ENCODE results near the gene DOC2B.
"Not testable (repeated sequence)": the region's sequence is repeated elsewhere in the genome, so short reads cannot be mapped to it uniquely, and the experiment has no call there.

The DOC2B gene

GRCh38 chr17:223723-224471 is 42.4 kb upstream of the DOC2B start:
- no peak overlapping the region for H3K27ac ChIP-seq (ENCODE audit: poor library complexity, severe bottlenecking)
- DNase-seq (ENCODE audit: low spot score) = peak; percentile 29
- H3K36me3 ChIP-seq (ENCODE audit: low read depth) = no peaks in the 10 kb centered on the region
- no peak for TF ChIP-seq CTCF (IDR thresholded peaks at IDR 0.05; ENCODE audit: poor library complexity, severe bottlenecking)
- no peaks in the 10 kb centered on the region for H3K9me3 ChIP-seq (ENCODE audit: severe bottlenecking)
- no peaks in the 10 kb centered on the region for H3K4me1 ChIP-seq (ENCODE audit: insufficient read depth, poor library complexity, severe bottlenecking)
- ATAC-seq (ENCODE audit: low read depth) = no peak
- no peak overlapping the region for H3K4me3 ChIP-seq (ENCODE audit: severe bottlenecking)
- H3K27me3 ChIP-seq (ENCODE audit: insufficient read depth, poor library complexity, severe bottlenecking) = no peaks in the 10 kb centered on the region

GRCh38 chr17:222172-222571 is 40.7 kb upstream of the DOC2B start:
- DNase-seq (ENCODE audit: low spot score) = peak; percentile 21

GRCh38 chr17:219696-220095 is 38.2 kb upstream of the DOC2B start:
- no peak for ATAC-seq (ENCODE audit: low read depth)
- H3K4me1 ChIP-seq (ENCODE audit: insufficient read depth, poor library complexity, severe bottlenecking) = no peaks in the 10 kb centered on the region
- peak; percentile 23 for DNase-seq (ENCODE audit: low spot score)
- H3K36me3 ChIP-seq (ENCODE audit: low read depth) = no peaks in the 10 kb centered on the region
- no peak overlapping the region for H3K4me3 ChIP-seq (ENCODE audit: severe bottlenecking)
- H3K9me3 ChIP-seq (ENCODE audit: severe bottlenecking) = no peaks in the 10 kb centered on the region
- no peaks in the 10 kb centered on the region for H3K27me3 ChIP-seq (ENCODE audit: insufficient read depth, poor library complexity, severe bottlenecking)
- no peak for TF ChIP-seq CTCF (IDR thresholded peaks at IDR 0.05; ENCODE audit: poor library complexity, severe bottlenecking)
- no peak overlapping the region for H3K27ac ChIP-seq (ENCODE audit: poor library complexity, severe bottlenecking)

More at GRCh38 chr17:222172-222571, 40.7 kb upstream of the DOC2B start:
- Histone ChIP-seq H3K4me1 (ENCODE audit: insufficient read depth, poor library complexity, severe bottlenecking) (no peaks in the 10 kb centered on the region), H3K9me3 (ENCODE audit: severe bottlenecking) (no peaks in the 10 kb centered on the region), H3K27ac (ENCODE audit: poor library complexity, severe bottlenecking) (no peak overlapping the region), H3K27me3 (ENCODE audit: insufficient read depth, poor library complexity, severe bottlenecking) (no peaks in the 10 kb centered on the region), H3K36me3 (ENCODE audit: low read depth) (no peaks in the 10 kb centered on the region), H3K4me3 (ENCODE audit: severe bottlenecking) (no peak overlapping the region)
- no peak for TF ChIP-seq CTCF (IDR thresholded peaks at IDR 0.05; ENCODE audit: poor library complexity, severe bottlenecking)
- ATAC-seq (ENCODE audit: low read depth) = no peak

GRCh38 chr17:218432-219110 is 37.1 kb upstream of the DOC2B start:
- TF ChIP-seq CTCF (IDR thresholded peaks at IDR 0.05; ENCODE audit: poor library complexity, severe bottlenecking) = no peak
- Histone ChIP-seq H3K36me3 (ENCODE audit: low read depth) (no peaks in the 10 kb centered on the region), H3K27me3 (ENCODE audit: insufficient read depth, poor library complexity, severe bottlenecking) (no peaks in the 10 kb centered on the region), H3K4me1 (ENCODE audit: insufficient read depth, poor library complexity, severe bottlenecking) (no peaks in the 10 kb centered on the region), H3K4me3 (ENCODE audit: severe bottlenecking) (no peak overlapping the region), H3K27ac (ENCODE audit: poor library complexity, severe bottlenecking) (no peak overlapping the region), H3K9me3 (ENCODE audit: severe bottlenecking) (no peaks in the 10 kb centered on the region)
- ATAC-seq (ENCODE audit: low read depth) (no peak), DNase-seq (ENCODE audit: low spot score) (peak; percentile 14)

- Histone ChIP-seq H3K9me3 (ENCODE audit: severe bottlenecking) (no peaks in the 10 kb centered on the region), H3K36me3 (ENCODE audit: low read depth) (no peaks in the 10 kb centered on the region), H3K27me3 (ENCODE audit: insufficient read depth, poor library complexity, severe bottlenecking) (no peaks in the 10 kb centered on the region), H3K4me1 (ENCODE audit: insufficient read depth, poor library complexity, severe bottlenecking) (no peaks in the 10 kb centered on the region), H3K4me3 (ENCODE audit: severe bottlenecking) (no peak overlapping the region), H3K27ac (ENCODE audit: poor library complexity, severe bottlenecking) (no peak overlapping the region)
- DNase-seq (ENCODE audit: low spot score) = no peak
- TF ChIP-seq CTCF (IDR thresholded peaks at IDR 0.05; ENCODE audit: poor library complexity, severe bottlenecking) = no peak
- ATAC-seq (ENCODE audit: low read depth) = no peak
These were observed 35.2 kb upstream of the DOC2B start for GRCh38 chr17:216625-217024.

GRCh38 chr17:215563-216478 is 34.4 kb upstream of the DOC2B start:
- H3K27me3 ChIP-seq (ENCODE audit: insufficient read depth, poor library complexity, severe bottlenecking); ATAC-seq (ENCODE audit: low read depth); H3K4me3 ChIP-seq (ENCODE audit: severe bottlenecking); H3K36me3 ChIP-seq (ENCODE audit: low read depth); H3K4me1 ChIP-seq (ENCODE audit: insufficient read depth, poor library complexity, severe bottlenecking); H3K27ac ChIP-seq (ENCODE audit: poor library complexity, severe bottlenecking); H3K9me3 ChIP-seq (ENCODE audit: severe bottlenecking): not testable (repeated sequence)
- peak; percentile 49 for DNase-seq (ENCODE audit: low spot score)

Measured in RWPE2 (cell line).